Motor neuron (in vitro differentiated cells): Measurements from ENCODE around the gene RASGEF1C. TPM values are rescaled to one million over a fixed set of nuclear protein-coding genes. Genes with fewer than 3 reads are reported as not detected.
A peak's percentile ranks its signal among the peaks of the same experiment; 100 is the strongest.

Experiments
- ATAC-seq, 8 experiments: fragments of 200-7000 bp; cut with Tn5 transposase; replicated peaks in 6 of 8; 2 replicates each; pipeline ENCODE4 v1.8.0; 2021; ENCODE audit warnings: mild to moderate bottlenecking in 8 of 8, moderate library complexity in 8 of 8
- H3K27ac ChIP-seq, 2 donors: fragments of 250-450 bp; sonication (Bioruptor Pico); 2 replicates each; pipeline ENCODE4 v1.9.0; 2021; ENCODE audit warnings: antibody characterized with exemption in 2 of 2, mild to moderate bottlenecking in 2 of 2, moderate library complexity in 1 of 2
- H3K4me1 ChIP-seq, 2 donors: fragments of 250-450 bp; sonication (Bioruptor Pico); replicated peaks in 1 of 2; 2 replicates each; pipeline ENCODE4 v1.6.1; 2021; ENCODE audit warnings: antibody characterized with exemption in 2 of 2, mild to moderate bottlenecking in 2 of 2, moderate library complexity in 1 of 2
- H3K4me3 ChIP-seq, 5 donors: fragments of 250-450 bp; sonication (Bioruptor Pico); 2 replicates each; pipeline ENCODE4 v1.9.0; 2021; ENCODE audit warnings: antibody characterized with exemption in 5 of 5, mild to moderate bottlenecking in 5 of 5, moderate library complexity in 4 of 5
- WGBS, 10 experiments: fragments of 450-650 bp; shearing (Covaris generic); methylation state at CpG; one replicate each; pipeline ENCODE4 v1.0.0; 2022; 5-methylcytosine and 5-hydroxymethylcytosine counted together
- in situ Hi-C, 9 experiments: fragments of 400-800 bp; cut with MboI; loops; one replicate each; pipeline ENCODE4 v1.15.0; 2021; ENCODE audit warnings: low sequenced_read_pairs in 9 of 9, low pct_unique_long_range_greater_than_20kb in 2 of 9; ENCODE audit not compliant: unreplicated experiment in 9 of 9
- total RNA-seq, 8 experiments: library from RNA; unstranded; fragments of 300-600 nt; gene quantifications; 2 replicates each; pipeline versions ENCODE4 v1.2.3 to v1.2.4, GENCODE V29; 2022

RASGEF1C gene
- total RNA-seq, 8 experiments from 2014 or later, result 1.2 to 3.3 (median 1.3) TPM; not detected in 3

- 30 to 100% (median 88%) methylated on average over 2 to 10 of the region's 11 CpGs; no CpG with 5 or more reads in 1 of the 10 experiments for WGBS, 10 experiments
- no peak overlapping the region for H3K4me3 ChIP-seq
- ATAC-seq, result no peak
- H3K4me1 ChIP-seq, result peaks cover 45 to 53% of the 10 kb centered on the region in 2 donors
- peak overlapping the region in 1 of 2 donors; percentile 77 for H3K27ac ChIP-seq
- in situ Hi-C loops, result loop anchor here in 1 of 9 experiments (25.0 kb wide), 1 partner anchor 175 kb away; the partner anchor contains the start of gene TBC1D9B
Observed at GRCh38 chr5:180086816-180087399, 122.1 kb downstream of the RASGEF1C start.

GRCh38 chr5:180085837-180086236 lies 123.2 kb downstream of the RASGEF1C start:
- ATAC-seq, result peak in 5 of 8 experiments; percentile 34 to 48 (median 45)
- Histone ChIP-seq H3K4me1 (peaks cover 46 to 50% of the 10 kb centered on the region in 2 donors), H3K27ac (peak overlapping the region; percentile 80 to 91), H3K4me3 (no peak overlapping the region)
- in situ Hi-C loops, result loop anchor here in 1 of 9 experiments (25.0 kb wide), 1 partner anchor 174 kb away; the partner anchor contains the start of gene TBC1D9B
- WGBS, 10 experiments, result 0 to 64% (median 20%) methylated on average over 1 to 7 of the region's 7 CpGs; no CpG with 5 or more reads in 1 of the 10 experiments

- peak overlapping the region; percentile 80 to 91 for H3K27ac ChIP-seq
- ATAC-seq, result peak in 5 of 8 experiments; percentile 43 to 56 (median 53)
- H3K4me1 ChIP-seq, result peaks cover 41 to 44% of the 10 kb centered on the region in 2 donors
- in situ Hi-C loops, result loop anchor here in 1 of 9 experiments (25.0 kb wide), 1 partner anchor 173 kb away; the partner anchor contains the start of gene TBC1D9B
- no peak overlapping the region for H3K4me3 ChIP-seq
- WGBS, 10 experiments, result 10 to 100% (median 51%) methylated on average over 1 to 12 of the region's 13 CpGs; no CpG with 5 or more reads in 2 of the 10 experiments
Observed at GRCh38 chr5:180084638-180085561, 124.1 kb downstream of the RASGEF1C start.

GRCh38 chr5:180083529-180084060 lies 125.4 kb downstream of the RASGEF1C start:
- in situ Hi-C loops, result loop anchor here in 1 of 9 experiments (25.0 kb wide), 1 partner anchor 171 kb away; the partner anchor contains the start of gene TBC1D9B
- Histone ChIP-seq H3K4me1 (peaks cover 41 to 44% of the 10 kb centered on the region in 2 donors), H3K27ac (peak overlapping the region; percentile 74 to 91), H3K4me3 (no peak overlapping the region)
- 0 to 82% (median 67%) methylated on average over 1 to 6 of the region's 10 CpGs; no CpG with 5 or more reads in 3 of the 10 experiments for WGBS, 10 experiments
- peak in 5 of 8 experiments; percentile 9 to 23 (median 20) for ATAC-seq

GRCh38 chr5:180082633-180083420 lies 126.2 kb downstream of the RASGEF1C start:
- H3K27ac ChIP-seq, result peak overlapping the region; percentile 74 to 91
- no peak overlapping the region for H3K4me3 ChIP-seq
- ATAC-seq, result peak in 5 of 8 experiments; percentile 87 to 90 (median 89)
- in situ Hi-C loops, result loop anchor here in 1 of 9 experiments (25.0 kb wide), 1 partner anchor 171 kb away; the partner anchor contains the start of gene TBC1D9B
- H3K4me1 ChIP-seq, result peaks cover 41 to 44% of the 10 kb centered on the region in 2 donors
- WGBS, 10 experiments, result 0 to 58% (median 26%) methylated on average over 1 to 11 of the region's 17 CpGs; no CpG with 5 or more reads in 3 of the 10 experiments

- WGBS, 10 experiments, result 25 to 100% (median 89%) methylated on average over 1 to 4 of the region's 5 CpGs; no CpG with 5 or more reads in 2 of the 10 experiments
- Histone ChIP-seq H3K4me3 (no peak overlapping the region), H3K4me1 (peaks cover 41 to 42% of the 10 kb centered on the region in 2 donors), H3K27ac (no peak overlapping the region)
- in situ Hi-C loops, result loop anchor here in 1 of 9 experiments (25.0 kb wide), 1 partner anchor 169 kb away; the partner anchor contains the start of gene TBC1D9B
- ATAC-seq, result no peak
Observed at GRCh38 chr5:180081481-180081880, 127.5 kb downstream of the RASGEF1C start.

- 69 to 100% (median 94%) methylated on average over 1 to 11 of the region's 24 CpGs; no CpG with 5 or more reads in 2 of the 10 experiments for WGBS, 10 experiments
- ATAC-seq, result no peak
- in situ Hi-C loops, result loop anchor here in 1 of 9 experiments (25.0 kb wide), 1 partner anchor 168 kb away; the partner anchor contains the start of gene TBC1D9B
- Histone ChIP-seq H3K4me1 (peaks cover 36% of the 10 kb centered on the region in 2 donors), H3K27ac (no peak overlapping the region), H3K4me3 (no peak overlapping the region)
Observed at GRCh38 chr5:180080486-180081280, 128.3 kb downstream of the RASGEF1C start.

GRCh38 chr5:180079702-180080466 lies 129.1 kb downstream of the RASGEF1C start:
- Histone ChIP-seq H3K4me3 (no peak overlapping the region), H3K27ac (no peak overlapping the region), H3K4me1 (peaks cover 28 to 29% of the 10 kb centered on the region in 2 donors)
- ATAC-seq, result no peak
- in situ Hi-C loops, result loop anchor here in 1 of 9 experiments (25.0 kb wide), 1 partner anchor 168 kb away; the partner anchor contains the start of gene TBC1D9B
- WGBS, 10 experiments, result 0 to 100% (median 82%) methylated on average over 1 to 7 of the region's 14 CpGs; no CpG with 5 or more reads in 1 of the 10 experiments

- Histone ChIP-seq H3K4me1 (peaks cover 13% of the 10 kb centered on the region in 2 donors), H3K27ac (no peak overlapping the region), H3K4me3 (no peak overlapping the region)
- in situ Hi-C loops, result loop anchor here in 1 of 9 experiments (25.0 kb wide), 1 partner anchor 166 kb away; the partner anchor contains the start of gene TBC1D9B
- WGBS, 10 experiments, result 60 to 96% (median 86%) methylated on average over 3 to 9 of the region's 9 CpGs; no CpG with 5 or more reads in 4 of the 10 experiments
- ATAC-seq, result no peak
Observed at GRCh38 chr5:180078348-180078747, 130.7 kb downstream of the RASGEF1C start.

- WGBS, 10 experiments, result 23 to 94% (median 85%) methylated on average over 2 to 8 of the region's 9 CpGs
- Histone ChIP-seq H3K4me3 (no peak overlapping the region), H3K4me1 (peaks cover 7 to 10% of the 10 kb centered on the region in 2 donors), H3K27ac (no peak overlapping the region)
- in situ Hi-C loops, result loop anchor here in 1 of 9 experiments (25.0 kb wide), 1 partner anchor 165 kb away; the partner anchor contains the start of gene TBC1D9B
- no peak for ATAC-seq
Observed at GRCh38 chr5:180077594-180078284, 131.3 kb downstream of the RASGEF1C start.
